ENCODE results near the gene KAT2A. TPM values are rescaled to one million over a fixed set of nuclear protein-coding genes. Genes with fewer than 3 reads are reported as not detected.

Gene KAT2A
- polyA plus RNA-seq, 1 experiment, result 13.6 TPM

DNA sequence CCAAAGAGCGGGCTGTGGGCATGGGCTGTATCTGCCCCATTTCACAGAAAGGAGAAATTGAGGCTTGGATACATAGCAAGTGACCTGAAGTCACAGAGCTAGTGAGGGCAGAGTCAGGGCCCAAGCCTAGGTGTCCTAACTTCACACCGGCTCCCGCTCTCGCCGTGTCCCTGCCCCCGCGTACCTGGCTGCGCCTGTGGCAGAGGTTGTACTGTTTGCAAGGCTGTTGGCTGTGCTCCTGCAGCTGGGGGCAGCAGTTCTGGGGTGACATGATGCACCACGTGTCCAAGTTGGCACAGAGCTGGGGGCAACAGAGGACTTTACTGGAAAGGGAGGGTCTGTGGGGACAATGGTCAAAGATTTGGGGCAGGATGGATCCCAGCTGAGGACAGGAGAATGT is 12.1 kb downstream of the KAT2A start:
- no peak overlapping the region for H3K4me3 ChIP-seq (ENCODE audit: low read depth, low read length)
- ChIA-PET POLR2A (no interaction called here), CTCF (interaction anchor here (1.0 kb wide), 1 partner anchor 42 kb away, joined by 3 read pairs; no protein-coding TSS in a partner anchor)
- no peak overlapping the region for H3K27ac ChIP-seq (ENCODE audit: low read depth, low read length)
- no peaks in the 10 kb centered on the region; the same call in 1 of the 2 replicates for H3K9me3 ChIP-seq (ENCODE audit: control insufficient read depth, insufficient read depth, low read length)
- no peak for DNase-seq (ENCODE audit: low read depth, low spot score)
- no peaks in the 10 kb centered on the region for H3K27me3 ChIP-seq (ENCODE audit: control insufficient read depth, insufficient read depth, low read length)
- TF ChIP-seq, protein P1, sequence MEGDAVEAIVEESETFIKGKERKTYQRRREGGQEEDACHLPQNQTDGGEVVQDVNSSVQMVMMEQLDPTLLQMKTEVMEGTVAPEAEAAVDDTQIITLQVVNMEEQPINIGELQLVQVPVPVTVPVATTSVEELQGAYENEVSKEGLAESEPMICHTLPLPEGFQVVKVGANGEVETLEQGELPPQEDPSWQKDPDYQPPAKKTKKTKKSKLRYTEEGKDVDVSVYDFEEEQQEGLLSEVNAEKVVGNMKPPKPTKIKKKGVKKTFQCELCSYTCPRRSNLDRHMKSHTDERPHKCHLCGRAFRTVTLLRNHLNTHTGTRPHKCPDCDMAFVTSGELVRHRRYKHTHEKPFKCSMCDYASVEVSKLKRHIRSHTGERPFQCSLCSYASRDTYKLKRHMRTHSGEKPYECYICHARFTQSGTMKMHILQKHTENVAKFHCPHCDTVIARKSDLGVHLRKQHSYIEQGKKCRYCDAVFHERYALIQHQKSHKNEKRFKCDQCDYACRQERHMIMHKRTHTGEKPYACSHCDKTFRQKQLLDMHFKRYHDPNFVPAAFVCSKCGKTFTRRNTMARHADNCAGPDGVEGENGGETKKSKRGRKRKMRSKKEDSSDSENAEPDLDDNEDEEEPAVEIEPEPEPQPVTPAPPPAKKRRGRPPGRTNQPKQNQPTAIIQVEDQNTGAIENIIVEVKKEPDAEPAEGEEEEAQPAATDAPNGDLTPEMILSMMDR (IDR thresholded peaks at IDR 0.05; ENCODE audit: low read depth, low read length), result no peak

DNA sequence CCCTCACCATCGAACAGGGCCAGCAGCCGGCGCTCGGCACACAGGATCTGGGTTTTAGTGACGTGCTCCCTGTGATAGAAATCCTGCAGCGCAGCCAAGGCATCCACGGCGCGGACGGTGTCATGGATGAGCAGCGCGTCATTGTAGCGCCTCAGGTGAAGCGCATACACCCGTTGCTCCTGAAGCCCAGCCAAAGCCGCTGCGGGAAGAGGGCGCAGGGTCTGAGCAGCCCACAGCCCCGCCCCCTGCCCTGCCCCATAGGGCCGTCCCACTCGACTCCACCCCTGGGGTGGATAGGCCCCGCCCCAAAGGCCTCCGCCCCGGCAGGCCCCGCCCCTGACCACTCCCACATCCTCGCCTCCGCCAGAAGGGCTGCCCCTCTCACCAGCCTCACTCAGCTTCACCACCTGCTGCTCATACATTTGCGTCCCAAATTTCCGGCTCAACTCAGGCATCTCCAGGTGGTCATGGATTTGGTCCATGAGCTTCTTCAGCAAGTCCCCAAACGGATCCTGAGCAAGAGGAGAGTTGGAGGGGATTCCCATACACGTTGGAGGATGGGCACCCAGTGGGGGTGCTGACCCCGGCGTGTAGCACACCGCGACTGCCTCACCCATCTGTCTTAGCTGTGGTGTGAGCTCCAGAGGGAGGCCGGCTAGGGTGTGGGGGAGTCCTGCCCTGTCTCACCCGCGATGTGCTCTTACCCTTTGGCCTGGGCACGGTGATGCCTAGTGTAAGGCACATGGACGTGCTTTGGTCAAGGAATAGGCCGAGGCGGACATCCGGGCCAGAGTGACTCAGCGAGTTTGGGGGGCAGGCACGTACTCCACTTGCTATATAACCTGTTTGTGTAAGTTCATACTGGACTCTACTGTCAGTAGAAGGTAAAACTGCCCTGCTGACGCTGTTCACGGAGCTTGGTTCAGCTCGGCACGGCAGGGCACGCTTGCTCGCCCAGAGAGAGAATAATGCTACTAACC is 13.3 kb downstream of the KAT2A start:
- CTCF ChIA-PET, result interaction anchor here (0.6 to 1.0 kb wide), 3 partner anchors 23 to 102 kb away, joined by 3 to 4 read pairs (median 3); no protein-coding TSS in a partner anchor
- POLR2A ChIA-PET, result interaction anchor here (1.4 kb wide), 1 partner anchor 91 kb away, joined by 3 read pairs; the partner anchor contains the start of gene DNAJC7
- H3K9me3 ChIP-seq (ENCODE audit: control insufficient read depth, insufficient read depth, low read length), result no peaks in the 10 kb centered on the region; the same call in 1 of the 2 replicates
- no peak for DNase-seq (ENCODE audit: low read depth, low spot score)
- H3K27me3 ChIP-seq (ENCODE audit: control insufficient read depth, insufficient read depth, low read length), result peaks cover 7% of the 10 kb centered on the region
- TF ChIP-seq, protein P1 (IDR thresholded peaks at IDR 0.05; ENCODE audit: low read depth, low read length), result no peak
- peak overlapping the region; percentile 53 for H3K4me3 ChIP-seq (ENCODE audit: low read depth, low read length)
- no peak overlapping the region for H3K27ac ChIP-seq (ENCODE audit: low read depth, low read length)

DNA sequence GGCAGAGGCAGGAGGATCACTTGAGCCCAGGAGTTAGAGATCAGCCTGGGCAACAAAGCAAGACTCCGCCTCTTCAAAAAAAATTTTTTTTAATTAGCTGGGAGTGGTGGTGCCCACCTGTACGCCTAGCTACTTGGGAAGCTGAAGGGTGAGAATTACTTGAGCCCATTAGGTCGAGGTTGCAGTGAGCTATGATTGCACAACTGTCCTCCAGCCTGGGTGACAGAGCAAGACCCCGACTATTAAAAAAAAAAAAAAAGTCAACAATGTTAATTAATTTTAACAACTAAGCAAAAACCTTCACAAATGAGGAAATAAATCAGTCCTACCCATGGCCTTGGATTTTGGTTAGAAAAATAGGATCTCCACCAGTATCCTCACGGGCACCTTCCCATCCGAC is 14.0 kb downstream of the KAT2A start:
- ChIA-PET CTCF (interaction anchor here (0.8 kb wide), 1 partner anchor 41 kb away, joined by 3 read pairs; no protein-coding TSS in a partner anchor), POLR2A (interaction anchor here (0.6 to 1.4 kb wide), 2 partner anchors 90 to 424 kb away, joined by 3 read pairs; partner anchors contain the start of gene DNAJC7)
- H3K27ac ChIP-seq (ENCODE audit: low read depth, low read length), result no peak overlapping the region
- no peak for DNase-seq (ENCODE audit: low read depth, low spot score)
- no peaks in the 10 kb centered on the region; the same call in 1 of the 2 replicates for H3K9me3 ChIP-seq (ENCODE audit: control insufficient read depth, insufficient read depth, low read length)
- TF ChIP-seq, protein P1 (IDR thresholded peaks at IDR 0.05; ENCODE audit: low read depth, low read length), result no peak
- H3K4me3 ChIP-seq (ENCODE audit: low read depth, low read length), result peak overlapping the region; percentile 53; the same call in 1 of the 2 replicates
- peaks cover 8% of the 10 kb centered on the region for H3K27me3 ChIP-seq (ENCODE audit: control insufficient read depth, insufficient read depth, low read length)

DNA sequence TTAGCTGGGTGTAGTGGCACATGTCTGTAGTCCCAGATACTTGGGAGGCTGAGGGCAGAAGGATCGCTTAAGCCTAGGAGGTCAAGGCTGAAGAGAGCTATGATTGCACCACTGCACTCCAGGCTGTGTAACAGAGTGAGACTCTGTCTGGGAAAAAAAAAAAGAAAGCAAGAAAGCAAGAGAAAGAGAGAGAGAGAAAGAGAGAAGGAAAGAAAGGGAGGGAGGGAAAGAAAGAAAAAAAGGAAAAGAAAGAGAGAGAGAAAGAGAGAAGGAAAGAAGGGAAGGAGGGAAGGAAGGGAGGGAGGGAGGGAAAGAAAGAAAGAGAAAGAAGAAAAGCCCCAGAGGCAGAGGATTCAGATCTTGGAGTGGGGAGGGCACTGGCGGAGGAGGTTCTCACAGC is 15.2 kb downstream of the KAT2A start:
- peaks cover 8% of the 10 kb centered on the region for H3K27me3 ChIP-seq (ENCODE audit: control insufficient read depth, insufficient read depth, low read length)
- TF ChIP-seq, protein P1 (IDR thresholded peaks at IDR 0.05; ENCODE audit: low read depth, low read length), result no peak
- H3K27ac ChIP-seq (ENCODE audit: low read depth, low read length), result no peak overlapping the region
- POLR2A ChIA-PET, result no interaction called here
- H3K4me3 ChIP-seq (ENCODE audit: low read depth, low read length), result no peak overlapping the region
- no peaks in the 10 kb centered on the region; the same call in 1 of the 2 replicates for H3K9me3 ChIP-seq (ENCODE audit: control insufficient read depth, insufficient read depth, low read length)
- CTCF ChIA-PET, result no interaction called here
- DNase-seq (ENCODE audit: low read depth, low spot score), result no peak

DNA sequence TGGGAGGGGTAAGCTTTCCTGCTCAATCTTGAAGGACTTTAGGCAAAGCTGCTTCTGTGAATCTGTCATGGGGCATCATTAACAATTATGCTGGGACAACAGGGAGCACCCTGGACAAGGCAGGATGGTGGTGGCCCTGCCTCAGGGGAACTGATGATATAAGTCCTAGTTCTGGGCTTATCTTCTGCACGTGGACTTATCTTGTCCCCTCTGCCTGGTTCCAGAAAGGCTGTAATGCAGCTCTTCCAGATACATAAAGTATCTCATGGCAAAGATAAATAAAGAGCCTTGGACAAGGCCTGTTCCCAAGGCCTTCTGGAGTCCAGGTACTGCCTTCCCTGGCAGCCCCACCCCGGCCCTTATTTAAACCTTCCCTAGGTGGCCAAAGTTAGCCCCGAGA is 16.9 kb downstream of the KAT2A start:
- Histone ChIP-seq H3K27ac (ENCODE audit: low read depth, low read length) (no peak overlapping the region), H3K27me3 (ENCODE audit: control insufficient read depth, insufficient read depth, low read length) (peaks cover 10% of the 10 kb centered on the region), H3K9me3 (ENCODE audit: control insufficient read depth, insufficient read depth, low read length) (no peaks in the 10 kb centered on the region; the same call in 1 of the 2 replicates), H3K4me3 (ENCODE audit: low read depth, low read length) (no peak overlapping the region)
- TF ChIP-seq, protein P1 (IDR thresholded peaks at IDR 0.05; ENCODE audit: low read depth, low read length), result no peak
- DNase-seq (ENCODE audit: low read depth, low spot score), result no peak
- POLR2A ChIA-PET, result no interaction called here
- CTCF ChIA-PET, result no interaction called here
